ENCODE results near the gene SLC52A3. TPM values are rescaled to one million over a fixed set of nuclear protein-coding genes. Genes with fewer than 3 reads are reported as not detected.
A peak's percentile ranks its signal among the peaks of the same experiment; 100 is the strongest.

The SLC52A3 gene
- total and polyA plus RNA-seq, 8 donors = 0.46 to 24.0 (median 1.9) TPM

DNA sequence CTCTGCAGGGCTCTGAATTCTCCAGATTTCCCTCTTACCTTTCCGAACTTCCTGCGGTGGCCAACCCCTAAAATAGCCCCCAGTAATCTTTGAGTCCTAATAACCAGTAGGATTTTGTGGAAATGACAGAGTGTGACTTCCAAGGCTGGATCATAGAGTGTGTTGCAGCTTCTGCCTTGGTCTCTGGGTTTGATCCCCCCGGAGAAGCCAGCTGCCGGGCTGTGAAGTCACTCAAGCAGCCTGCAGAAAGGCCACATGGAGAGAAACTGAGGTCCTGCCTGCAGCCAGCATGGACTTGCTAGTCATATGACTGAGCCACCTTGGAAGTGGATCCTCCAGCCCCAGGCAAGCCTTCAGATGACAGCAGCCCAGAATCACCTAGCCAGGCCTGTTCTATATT lies 46.4 kb downstream of the SLC52A3 start:
- Histone ChIP-seq H3K4me1 (no peaks in the 10 kb centered on the region), H3K27me3 (peaks cover 0 to 96% (median 33%) of the 10 kb centered on the region in 3 donors), H3K4me3 (no peak overlapping the region), H3K36me3 (no peaks in the 10 kb centered on the region), H3K27ac (no peak overlapping the region), H3K9me3 (no peaks in the 10 kb centered on the region)
- WGBS, 5 donors = 89 to 95% (median 93%) methylated on average over 4 of the region's 4 CpGs
- intact Hi-C loops (cut with DNase I; ENCODE audit: low total_unique reads) = no loop called here
- TF ChIP-seq POLR2A (IDR thresholded peaks at IDR 0.05) (no peak), POLR2AphosphoS5 (IDR thresholded peaks at IDR 0.05) (no peak), EP300 (IDR thresholded peaks at IDR 0.05) (no peak)
- TF ChIP-seq, protein P1, sequence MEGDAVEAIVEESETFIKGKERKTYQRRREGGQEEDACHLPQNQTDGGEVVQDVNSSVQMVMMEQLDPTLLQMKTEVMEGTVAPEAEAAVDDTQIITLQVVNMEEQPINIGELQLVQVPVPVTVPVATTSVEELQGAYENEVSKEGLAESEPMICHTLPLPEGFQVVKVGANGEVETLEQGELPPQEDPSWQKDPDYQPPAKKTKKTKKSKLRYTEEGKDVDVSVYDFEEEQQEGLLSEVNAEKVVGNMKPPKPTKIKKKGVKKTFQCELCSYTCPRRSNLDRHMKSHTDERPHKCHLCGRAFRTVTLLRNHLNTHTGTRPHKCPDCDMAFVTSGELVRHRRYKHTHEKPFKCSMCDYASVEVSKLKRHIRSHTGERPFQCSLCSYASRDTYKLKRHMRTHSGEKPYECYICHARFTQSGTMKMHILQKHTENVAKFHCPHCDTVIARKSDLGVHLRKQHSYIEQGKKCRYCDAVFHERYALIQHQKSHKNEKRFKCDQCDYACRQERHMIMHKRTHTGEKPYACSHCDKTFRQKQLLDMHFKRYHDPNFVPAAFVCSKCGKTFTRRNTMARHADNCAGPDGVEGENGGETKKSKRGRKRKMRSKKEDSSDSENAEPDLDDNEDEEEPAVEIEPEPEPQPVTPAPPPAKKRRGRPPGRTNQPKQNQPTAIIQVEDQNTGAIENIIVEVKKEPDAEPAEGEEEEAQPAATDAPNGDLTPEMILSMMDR (IDR thresholded peaks at IDR 0.05) = no peak
- no peak for DNase-seq

DNA sequence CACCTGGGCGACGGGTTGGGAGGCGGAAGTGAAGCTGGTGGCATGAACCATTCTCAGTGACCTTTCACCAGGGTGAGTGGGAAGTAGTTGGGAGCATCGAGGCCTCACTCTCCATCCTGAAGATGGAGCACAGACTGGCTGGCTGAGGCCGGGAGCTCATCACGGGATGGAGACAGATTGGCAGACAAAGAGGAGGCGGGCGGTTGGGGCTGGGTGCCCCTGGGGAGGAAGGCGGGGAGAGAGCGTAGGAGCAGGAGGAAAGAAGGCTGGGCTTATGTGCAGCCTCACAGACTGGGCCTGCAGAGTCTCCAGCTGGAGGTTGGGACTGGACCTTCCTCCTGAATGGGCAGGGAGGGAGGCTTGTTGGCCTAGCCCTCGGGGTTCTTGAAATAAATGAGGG lies 48.5 kb downstream of the SLC52A3 start:
- intact Hi-C loops (cut with DNase I; ENCODE audit: low total_unique reads) = no loop called here
- no peak overlapping the region for H3K27ac ChIP-seq
- no peak for TF ChIP-seq POLR2A (IDR thresholded peaks at IDR 0.05)
- TF ChIP-seq, protein P1 (IDR thresholded peaks at IDR 0.05) = no peak
- H3K4me1 ChIP-seq = no peaks in the 10 kb centered on the region
- DNase-seq = peak in 1 of 2 donors; percentile 30
- peaks cover 0 to 82% (median 18%) of the 10 kb centered on the region in 3 donors for H3K27me3 ChIP-seq
- WGBS, 5 donors = 52 to 70% (median 63%) methylated on average over 10 to 11 of the region's 11 CpGs
- no peaks in the 10 kb centered on the region for H3K9me3 ChIP-seq
- H3K4me3 ChIP-seq = no peak overlapping the region
- H3K36me3 ChIP-seq = no peaks in the 10 kb centered on the region

DNA sequence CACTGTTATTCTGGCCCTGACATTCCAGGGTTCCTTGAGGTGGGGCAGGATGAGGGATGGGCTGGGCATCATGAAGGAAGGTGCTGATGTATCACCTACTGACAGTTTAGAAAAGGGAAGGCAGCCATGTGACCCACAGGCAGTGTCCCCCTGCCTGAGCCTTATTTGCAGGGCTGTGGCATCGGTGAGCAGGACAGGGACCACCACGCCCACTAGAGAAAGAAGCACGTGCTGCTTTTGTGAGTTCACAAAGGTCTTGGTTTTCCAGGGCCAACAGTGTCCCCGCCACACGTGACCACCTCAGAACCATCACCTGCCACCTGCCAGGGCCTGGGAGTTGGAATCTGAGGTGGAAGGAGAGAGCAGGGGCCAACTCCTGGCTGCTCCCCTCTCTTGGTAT lies 49.2 kb downstream of the SLC52A3 start:
- WGBS, 5 donors = 78 to 91% (median 83%) methylated on average over 3 to 5 of the region's 5 CpGs
- no peaks in the 10 kb centered on the region for H3K36me3 ChIP-seq
- H3K27me3 ChIP-seq = peaks cover 0 to 74% (median 18%) of the 10 kb centered on the region in 3 donors
- TF ChIP-seq EP300 (IDR thresholded peaks at IDR 0.05) (no peak), POLR2A (IDR thresholded peaks at IDR 0.05) (no peak), POLR2AphosphoS5 (IDR thresholded peaks at IDR 0.05) (no peak)
- TF ChIP-seq, protein P1 (IDR thresholded peaks at IDR 0.05) = no peak
- H3K4me3 ChIP-seq = no peak overlapping the region
- H3K9me3 ChIP-seq = peaks cover 0 to 3% (median under 1%) of the 10 kb centered on the region in 4 donors
- H3K27ac ChIP-seq = no peak overlapping the region
- DNase-seq = no peak
- no peaks in the 10 kb centered on the region for H3K4me1 ChIP-seq
- intact Hi-C loops (cut with DNase I; ENCODE audit: low total_unique reads) = no loop called here

DNA sequence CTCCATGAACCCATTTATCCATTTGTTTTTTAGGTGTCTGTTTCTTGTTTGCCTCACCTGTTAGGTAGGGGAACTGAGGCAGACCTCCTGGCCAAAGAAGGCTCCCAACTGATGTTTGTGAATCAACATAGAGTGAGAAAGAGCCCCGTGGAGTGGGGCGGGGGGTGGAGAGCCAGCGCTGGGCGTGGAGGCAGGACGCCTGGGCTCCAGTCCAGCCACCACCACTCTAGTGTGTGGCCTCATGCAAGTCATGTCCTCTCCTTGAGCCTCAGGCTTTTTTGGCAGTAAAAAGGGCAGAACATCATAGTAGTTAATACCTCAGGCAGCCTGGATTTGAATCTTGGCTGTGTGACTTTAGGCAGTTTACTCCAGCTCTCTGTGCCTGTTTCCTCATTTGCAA lies 50.5 kb downstream of the SLC52A3 start:
- H3K27ac ChIP-seq = no peak overlapping the region
- H3K36me3 ChIP-seq = no peaks in the 10 kb centered on the region
- WGBS, 5 donors = 33 to 62% (median 43%) methylated on average over 5 of the region's 5 CpGs
- intact Hi-C loops (cut with DNase I; ENCODE audit: low total_unique reads) = no loop called here
- peaks cover 0 to 62% (median 11%) of the 10 kb centered on the region in 3 donors for H3K27me3 ChIP-seq
- TF ChIP-seq, protein P1 (IDR thresholded peaks at IDR 0.05) = no peak
- TF ChIP-seq POLR2A (IDR thresholded peaks at IDR 0.05) (no peak), POLR2AphosphoS5 (IDR thresholded peaks at IDR 0.05) (no peak)
- DNase-seq = no peak
- H3K9me3 ChIP-seq = peaks cover 0 to 13% (median 9%) of the 10 kb centered on the region in 4 donors
- H3K4me1 ChIP-seq = no peaks in the 10 kb centered on the region
- H3K4me3 ChIP-seq = no peak overlapping the region

All from stomach (tissue), 9 donors.